Measurements from ENCODE around the gene TFF2.

The TFF2 gene, protein sequence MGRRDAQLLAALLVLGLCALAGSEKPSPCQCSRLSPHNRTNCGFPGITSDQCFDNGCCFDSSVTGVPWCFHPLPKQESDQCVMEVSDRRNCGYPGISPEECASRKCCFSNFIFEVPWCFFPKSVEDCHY

GRCh38 chr21:42350927-42351426 lies at the start of gene TFF2:
TSS of gene TFF2 (minus strand) at chr21:42350994. CDS start at chr21:42350957, 37 bp downstream.
- no peak for DNase-seq

GRCh38 chr21:42400525-42400924 lies 49.7 kb upstream of the TFF2 start:
- no peak for DNase-seq

DNA sequence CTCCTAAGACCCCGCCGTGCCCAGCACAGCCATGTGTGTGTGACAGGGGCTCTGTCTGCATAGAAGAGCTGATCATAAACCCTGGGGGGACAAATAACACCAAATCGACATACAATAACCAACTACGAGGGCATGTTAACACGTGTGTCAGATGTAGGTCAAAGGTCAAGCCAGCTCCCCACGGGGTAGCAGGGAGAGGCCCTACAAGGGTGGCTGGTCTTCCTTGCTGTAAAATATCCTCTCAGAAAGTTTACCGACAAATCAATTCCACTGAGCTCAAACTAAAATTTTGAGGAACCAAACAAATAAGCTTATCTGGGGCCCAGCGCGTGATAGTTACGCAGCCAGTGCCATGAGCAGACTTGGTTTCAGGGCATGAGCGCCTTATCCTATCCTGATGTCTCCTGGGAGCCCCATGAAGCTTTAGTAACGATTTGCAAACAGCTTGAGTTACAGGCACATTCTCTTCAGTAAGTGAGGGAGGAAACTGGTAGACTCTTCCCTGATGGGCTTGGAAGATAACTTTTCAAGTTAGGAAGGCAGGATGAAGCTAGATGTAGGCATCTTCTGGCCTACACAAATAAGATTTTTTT lies 47.7 kb upstream of the TFF2 start:
- DNase-seq: no peak

- DNase-seq: no peak
Observed at GRCh38 chr21:42397746-42398394, 47.1 kb upstream of the TFF2 start.

DNA sequence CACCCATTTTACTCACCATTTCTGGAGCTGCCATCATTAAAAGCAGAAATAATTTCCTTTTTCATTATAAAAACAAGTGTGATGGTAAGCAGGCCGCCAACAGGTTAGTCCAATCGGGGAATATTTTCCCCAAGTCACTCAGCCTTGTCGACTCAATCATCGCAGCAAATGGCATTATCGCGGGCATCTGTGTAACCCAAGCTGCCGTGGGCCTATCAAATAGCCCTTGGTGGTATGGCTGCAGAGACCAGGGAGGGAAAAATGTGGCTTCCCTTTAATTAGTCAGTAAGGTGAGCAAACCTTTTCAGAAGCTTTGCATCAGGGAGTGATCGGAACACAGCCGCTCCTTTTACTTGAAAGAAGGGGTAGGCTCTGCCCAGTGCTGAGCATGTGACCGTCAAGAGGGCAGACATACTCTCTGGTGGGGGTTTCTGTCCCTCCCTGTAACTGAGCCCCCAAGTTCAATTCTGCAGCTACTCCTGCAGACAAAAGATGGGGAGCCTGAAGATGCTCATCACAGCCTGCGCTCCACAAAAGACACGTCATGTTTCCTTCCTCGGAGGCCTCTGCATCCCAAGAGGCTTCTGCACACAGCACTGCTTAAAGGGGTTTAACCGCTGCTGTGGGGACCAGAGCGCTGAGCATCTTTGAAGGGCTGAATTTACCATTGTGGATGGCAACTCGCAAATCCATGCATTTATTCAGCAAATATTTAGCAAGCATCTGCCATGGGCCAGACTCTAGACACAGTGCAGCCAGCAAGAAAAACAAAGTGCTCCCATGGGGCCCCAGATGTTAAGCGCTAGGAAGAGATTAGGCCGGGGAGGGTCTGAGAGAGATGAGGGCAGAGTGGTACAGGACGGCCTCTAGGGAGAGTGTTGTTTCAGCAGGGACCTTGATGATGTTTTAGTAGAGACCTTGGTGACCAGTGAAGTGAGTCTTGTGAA lies 46.3 kb upstream of the TFF2 start:
- DNase-seq: no peak

- DNase-seq: no peak
Observed at GRCh38 chr21:42395905-42396651, 45.3 kb upstream of the TFF2 start, which contains the start of gene TMPRSS3. TSS of gene TMPRSS3 (minus strand) at chr21:42396052. CDS start at chr21:42395417, 635 bp downstream.

DNA sequence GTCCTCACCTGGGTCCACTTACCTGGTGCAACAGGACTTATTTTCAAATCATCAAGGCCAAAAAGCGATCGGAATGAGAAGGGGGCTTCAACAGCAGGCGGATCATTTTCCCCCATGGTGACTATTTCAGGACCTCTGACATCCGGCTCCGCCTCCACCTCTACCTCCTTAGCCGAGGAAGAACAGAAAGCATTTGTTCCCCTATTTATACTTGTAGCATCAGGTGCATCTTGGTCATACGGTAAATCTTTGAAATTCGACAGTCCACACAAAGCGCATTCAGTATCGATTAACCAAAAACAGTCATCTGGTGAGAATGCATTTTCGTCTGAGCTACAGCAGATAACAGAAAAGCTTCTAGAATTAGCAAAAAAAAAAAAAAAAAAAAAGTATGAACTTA lies 44.5 kb upstream of the TFF2 start:
- DNase-seq: no peak

DNA sequence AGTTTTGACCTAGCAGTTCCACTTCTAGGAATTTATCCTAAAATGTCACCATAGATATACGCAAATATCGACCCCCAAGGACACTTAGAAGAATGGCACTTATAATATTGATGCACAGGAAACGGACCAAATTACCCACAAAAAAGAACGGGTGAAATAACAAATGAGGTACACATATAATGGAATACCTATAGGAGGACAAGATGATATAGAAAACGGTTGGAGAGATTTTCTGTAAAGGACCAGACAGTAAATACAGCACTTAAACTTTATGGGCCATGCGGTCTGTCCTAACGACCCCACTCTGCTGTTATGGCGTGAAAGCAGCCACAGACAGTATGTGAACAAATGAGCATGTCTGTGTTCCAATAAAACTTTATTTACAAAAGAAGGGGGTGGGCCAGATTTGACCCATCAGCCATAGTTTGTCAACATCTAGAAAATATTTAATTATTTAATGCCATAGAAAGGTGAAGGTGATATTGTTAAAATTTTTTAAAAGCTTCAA lies 42.7 kb upstream of the TFF2 start:
- no peak for DNase-seq

DNA sequence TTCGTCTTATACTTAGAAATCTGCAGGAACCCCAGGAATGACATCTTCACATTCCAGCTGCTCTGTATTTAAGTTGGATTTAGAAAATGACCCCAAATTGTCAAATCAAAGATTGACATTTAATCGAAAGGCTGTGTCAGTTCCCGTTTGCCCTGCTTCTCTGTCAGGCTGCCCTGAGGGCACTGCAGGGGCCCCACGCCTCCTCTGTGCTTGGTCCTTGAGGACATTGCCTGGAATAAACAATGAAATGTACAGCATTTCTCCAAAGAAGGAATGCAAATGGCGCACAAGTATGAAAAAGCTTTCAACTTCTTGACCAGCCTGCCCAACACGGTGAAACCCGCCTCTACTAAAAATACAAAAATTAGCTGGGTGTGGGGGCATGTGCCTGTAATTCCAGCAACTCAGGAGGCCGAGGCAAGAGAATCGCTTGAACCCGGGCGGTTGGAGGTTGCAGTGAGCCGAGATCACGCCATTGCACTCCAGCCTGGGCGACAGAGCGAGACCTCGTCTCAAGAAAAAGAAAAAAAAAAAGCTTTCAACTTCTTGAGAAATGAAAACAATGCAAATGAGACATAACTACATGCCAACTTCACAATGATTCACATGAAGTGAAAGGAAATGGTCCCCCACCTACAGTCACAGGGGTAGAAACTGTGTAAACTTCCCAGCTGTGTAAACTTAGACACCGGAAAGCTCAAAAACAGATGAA lies 42.1 kb upstream of the TFF2 start:
- DNase-seq: no peak

- no peak for DNase-seq
Observed at GRCh38 chr21:42391297-42391696, 40.5 kb upstream of the TFF2 start.

GRCh38 chr21:42390696-42391095 lies 39.9 kb upstream of the TFF2 start:
- no peak for DNase-seq

- DNase-seq: no peak
Observed at GRCh38 chr21:42390193-42390592, 39.4 kb upstream of the TFF2 start.

DNA sequence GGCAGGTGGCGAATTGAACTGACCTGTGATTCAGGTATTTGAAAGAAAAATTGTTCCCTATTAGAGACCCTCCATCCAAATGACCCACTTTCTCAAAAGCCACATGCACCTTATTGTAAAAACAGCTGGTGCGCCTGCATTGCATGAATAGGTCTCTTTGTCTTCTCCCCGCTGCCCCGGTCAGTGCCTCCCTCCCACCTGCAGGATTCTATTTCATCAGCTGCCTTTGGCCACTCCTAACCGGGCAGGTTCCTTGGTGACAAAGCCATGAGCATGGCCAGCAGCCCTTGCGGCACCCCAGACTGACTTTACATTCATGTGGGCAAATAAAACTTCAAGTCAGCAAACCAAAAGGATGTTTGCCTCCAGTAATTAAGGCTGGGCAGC lies 38.6 kb upstream of the TFF2 start:
- no peak for DNase-seq

- no peak for DNase-seq
Observed at GRCh38 chr21:42388740-42389448, 38.1 kb upstream of the TFF2 start.

- DNase-seq: no peak
Observed at GRCh38 chr21:42387843-42388340, 37.1 kb upstream of the TFF2 start.

DNA sequence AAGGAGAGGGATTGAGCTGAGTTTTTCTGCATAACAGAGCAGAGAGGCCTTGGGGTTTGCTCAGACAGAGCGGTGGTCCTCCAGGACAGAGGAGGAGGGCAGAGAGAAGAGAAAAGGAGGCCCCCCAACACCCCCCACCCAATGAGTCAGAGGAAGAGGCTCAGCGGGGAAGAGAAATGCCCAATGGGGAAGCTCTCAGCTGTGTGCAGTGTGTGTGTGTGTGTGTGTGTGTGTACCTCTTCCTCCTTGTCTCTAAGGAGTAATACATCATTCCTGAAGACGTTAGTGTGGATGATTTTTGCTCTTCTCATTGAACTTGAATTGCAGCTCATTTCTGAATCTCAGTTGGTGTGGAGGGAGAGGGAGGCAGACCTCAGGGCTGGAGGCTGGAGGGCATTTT lies 36.4 kb upstream of the TFF2 start:
- DNase-seq: peak; percentile 73

DNA sequence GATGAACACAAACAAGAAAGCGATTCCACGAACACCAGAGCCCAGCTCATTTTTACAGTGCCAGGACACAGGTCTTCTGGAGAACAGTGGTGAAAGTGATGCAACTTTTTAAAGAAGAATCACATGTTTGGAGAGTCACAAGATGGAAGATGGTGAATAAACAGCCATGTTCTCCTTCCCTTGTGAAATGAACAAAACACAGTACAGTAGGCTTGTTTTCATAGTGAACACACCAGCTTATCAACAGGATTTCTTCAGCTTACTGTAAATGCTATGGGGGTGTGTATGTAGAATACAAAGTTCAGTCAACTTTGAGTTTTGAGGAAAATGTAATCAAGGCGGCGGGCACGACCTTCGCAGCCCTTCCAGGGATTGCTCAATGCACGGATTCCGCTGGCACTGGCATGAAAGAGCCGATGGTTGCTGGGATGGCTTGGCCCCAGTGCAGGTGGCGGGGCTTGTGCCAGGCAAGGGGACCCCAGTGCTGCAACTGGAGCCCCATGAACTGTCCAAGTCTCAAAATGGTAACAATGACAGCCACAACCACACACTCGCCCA lies 35.3 kb upstream of the TFF2 start:
- DNase-seq: no peak

GRCh38 chr21:42385619-42386018 lies 34.8 kb upstream of the TFF2 start:
- no peak for DNase-seq

DNA sequence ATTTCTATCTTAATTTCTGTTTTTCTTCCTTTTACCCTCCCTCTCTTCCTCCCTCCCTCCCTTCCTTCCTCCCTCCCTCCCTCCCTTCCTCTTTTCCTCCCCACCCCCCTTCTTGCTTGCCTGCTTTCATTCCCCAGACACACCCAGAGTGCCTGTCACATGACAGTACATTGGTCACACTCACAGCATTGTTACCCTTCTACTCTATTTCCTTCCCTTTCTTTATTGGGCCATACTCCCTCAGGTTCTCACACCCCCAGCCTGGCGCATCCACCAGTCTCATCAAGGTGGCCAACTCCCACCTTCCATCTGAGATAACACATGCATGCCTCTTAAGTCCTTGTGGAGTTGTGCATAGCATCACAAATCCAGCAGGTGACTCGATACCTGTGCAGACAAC lies 34.2 kb upstream of the TFF2 start:
- DNase-seq: peak; percentile 55
